ENCODE data around the gene PTPRD. TPM values are rescaled to one million over a fixed set of nuclear protein-coding genes. Genes with fewer than 3 reads are reported as not detected.

PTPRD gene
- total and polyA plus RNA-seq, 2 of the 4 experiments (the other 2 are of a cell fraction): 0.07 to 0.18 TPM

DNA sequence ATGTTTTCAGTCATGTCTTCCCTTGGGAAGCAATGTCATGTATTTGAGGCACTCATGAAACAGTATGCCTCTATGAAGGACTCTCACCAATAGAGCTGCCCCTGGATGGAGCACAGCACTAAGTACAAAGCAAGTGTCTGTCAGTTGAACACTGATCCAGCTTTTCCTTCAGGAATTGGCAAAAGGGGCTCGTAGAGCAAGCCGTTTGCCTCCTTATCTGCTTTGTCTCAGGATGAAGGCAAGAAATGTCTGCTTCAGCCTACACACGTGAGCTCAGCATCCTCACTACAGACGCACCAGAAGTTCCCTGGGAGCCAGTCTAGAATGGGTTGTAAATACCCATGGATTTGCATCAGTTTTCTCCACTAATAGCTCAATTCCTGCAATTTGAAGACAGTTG, 2070.3 kb downstream of the PTPRD start:
- no peaks in the 10 kb centered on the region for H4K20me1 ChIP-seq (ENCODE audit: insufficient read depth, low read length)
- H4K8ac ChIP-seq (ENCODE audit: low read depth in 2 of 2, low read length in 2 of 2): no peak overlapping the region
- H3K9ac ChIP-seq (ENCODE audit: low read depth, low read length): no peak overlapping the region
- no peaks in the 10 kb centered on the region for H3K36me3 ChIP-seq (ENCODE audit: control insufficient read depth, insufficient read depth, low read length)
- no peaks in the 10 kb centered on the region for H3K79me1 ChIP-seq (ENCODE audit: low read depth in 1 of 2, low read length in 2 of 2)
- no peak overlapping the region for H3K18ac ChIP-seq (ENCODE audit: low read depth, low read length)
- DNase-seq (no peak), ATAC-seq (ENCODE audit: low read depth) (no peak)
- H3K27ac ChIP-seq (ENCODE audit: insufficient read depth, low read length): no peak overlapping the region
- in situ Hi-C loops (cut with MboI; ENCODE audit: low sequenced_read_pairs) (no loop called here), dilution Hi-C loops (cut with HindIII; ENCODE audit: low sequenced_read_pairs, unreplicated experiment) (no loop called here), intact Hi-C loops (cut with micrococcal nuclease) (no loop called here)
- no peak overlapping the region for H2AK5ac ChIP-seq (ENCODE audit: low read depth, low read length)
- WGBS, 2 experiments (ENCODE audit: extremely low coverage in 2 of 2, insufficient read length in 1 of 2): no CpG with 5 or more reads among the region's 4 CpGs
- H3K4me1 ChIP-seq (ENCODE audit: control insufficient read depth, insufficient read depth, low read length): no peaks in the 10 kb centered on the region
- no peak overlapping the region for H3K56ac ChIP-seq (ENCODE audit: extremely low read depth, insufficient read depth, low read length)
- no peak overlapping the region for H3K4me2 ChIP-seq (ENCODE audit: low read depth, low read length)
- H2BK5ac ChIP-seq (ENCODE audit: low read depth, low read length, poor library complexity, severe bottlenecking): no peak overlapping the region
- no peaks in the 10 kb centered on the region for H3K27me3 ChIP-seq (ENCODE audit: control insufficient read depth, insufficient read depth, low read length)
- no peak for TF ChIP-seq BHLHE40 (IDR thresholded peaks at IDR 0.05; ENCODE audit: low read depth, low read length)
- TF ChIP-seq MAFK (IDR thresholded peaks at IDR 0.05; ENCODE audit: low read depth, low read length): no peak
- TF ChIP-seq SMC3 (IDR thresholded peaks at IDR 0.05; ENCODE audit: low read depth, low read length): no peak
- TF ChIP-seq, protein P1, sequence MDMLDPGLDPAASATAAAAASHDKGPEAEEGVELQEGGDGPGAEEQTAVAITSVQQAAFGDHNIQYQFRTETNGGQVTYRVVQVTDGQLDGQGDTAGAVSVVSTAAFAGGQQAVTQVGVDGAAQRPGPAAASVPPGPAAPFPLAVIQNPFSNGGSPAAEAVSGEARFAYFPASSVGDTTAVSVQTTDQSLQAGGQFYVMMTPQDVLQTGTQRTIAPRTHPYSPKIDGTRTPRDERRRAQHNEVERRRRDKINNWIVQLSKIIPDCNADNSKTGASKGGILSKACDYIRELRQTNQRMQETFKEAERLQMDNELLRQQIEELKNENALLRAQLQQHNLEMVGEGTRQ (IDR thresholded peaks at IDR 0.05; ENCODE audit: low read depth, low read length): no peak
- TF ChIP-seq POLR2A (IDR thresholded peaks at IDR 0.05; ENCODE audit: low read depth, low read length): no peak
- no peak for TF ChIP-seq CEBPB (IDR thresholded peaks at IDR 0.05; ENCODE audit: low read depth, low read length)
- no peak for TF ChIP-seq RFX5 (IDR thresholded peaks at IDR 0.05; ENCODE audit: low read depth, low read length)
- TF ChIP-seq RCOR1 (IDR thresholded peaks at IDR 0.05; ENCODE audit: insufficient replicate concordance, low read length): no peak
- TF ChIP-seq, protein P2, sequence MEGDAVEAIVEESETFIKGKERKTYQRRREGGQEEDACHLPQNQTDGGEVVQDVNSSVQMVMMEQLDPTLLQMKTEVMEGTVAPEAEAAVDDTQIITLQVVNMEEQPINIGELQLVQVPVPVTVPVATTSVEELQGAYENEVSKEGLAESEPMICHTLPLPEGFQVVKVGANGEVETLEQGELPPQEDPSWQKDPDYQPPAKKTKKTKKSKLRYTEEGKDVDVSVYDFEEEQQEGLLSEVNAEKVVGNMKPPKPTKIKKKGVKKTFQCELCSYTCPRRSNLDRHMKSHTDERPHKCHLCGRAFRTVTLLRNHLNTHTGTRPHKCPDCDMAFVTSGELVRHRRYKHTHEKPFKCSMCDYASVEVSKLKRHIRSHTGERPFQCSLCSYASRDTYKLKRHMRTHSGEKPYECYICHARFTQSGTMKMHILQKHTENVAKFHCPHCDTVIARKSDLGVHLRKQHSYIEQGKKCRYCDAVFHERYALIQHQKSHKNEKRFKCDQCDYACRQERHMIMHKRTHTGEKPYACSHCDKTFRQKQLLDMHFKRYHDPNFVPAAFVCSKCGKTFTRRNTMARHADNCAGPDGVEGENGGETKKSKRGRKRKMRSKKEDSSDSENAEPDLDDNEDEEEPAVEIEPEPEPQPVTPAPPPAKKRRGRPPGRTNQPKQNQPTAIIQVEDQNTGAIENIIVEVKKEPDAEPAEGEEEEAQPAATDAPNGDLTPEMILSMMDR (conservative IDR thresholded peaks at IDR 0.05; ENCODE audit: low read depth, low read length): no peak
- TF ChIP-seq MAZ (IDR thresholded peaks at IDR 0.05; ENCODE audit: borderline replicate concordance, low read depth, low read length): no peak
- TF ChIP-seq, protein P3, sequence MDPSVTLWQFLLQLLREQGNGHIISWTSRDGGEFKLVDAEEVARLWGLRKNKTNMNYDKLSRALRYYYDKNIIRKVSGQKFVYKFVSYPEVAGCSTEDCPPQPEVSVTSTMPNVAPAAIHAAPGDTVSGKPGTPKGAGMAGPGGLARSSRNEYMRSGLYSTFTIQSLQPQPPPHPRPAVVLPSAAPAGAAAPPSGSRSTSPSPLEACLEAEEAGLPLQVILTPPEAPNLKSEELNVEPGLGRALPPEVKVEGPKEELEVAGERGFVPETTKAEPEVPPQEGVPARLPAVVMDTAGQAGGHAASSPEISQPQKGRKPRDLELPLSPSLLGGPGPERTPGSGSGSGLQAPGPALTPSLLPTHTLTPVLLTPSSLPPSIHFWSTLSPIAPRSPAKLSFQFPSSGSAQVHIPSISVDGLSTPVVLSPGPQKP (IDR thresholded peaks at IDR 0.05; ENCODE audit: borderline replicate concordance, low read depth, low read length): no peak
- no peak for TF ChIP-seq RAD21 (IDR thresholded peaks at IDR 0.05; ENCODE audit: low read length)
- no peak for TF ChIP-seq MXI1 (IDR thresholded peaks at IDR 0.05; ENCODE audit: borderline replicate concordance, low read depth, low read length)
- TF ChIP-seq NFE2L2 (IDR thresholded peaks at IDR 0.05; ENCODE audit: low read depth, low read length): no peak
- no peak overlapping the region for H4K5ac ChIP-seq (ENCODE audit: low read depth, low read length)
- ChIA-PET CTCF (no interaction called here), POLR2A (ENCODE audit: unreplicated experiment) (no interaction called here)
- H2BK20ac ChIP-seq (ENCODE audit: low read depth, low read length): no peak overlapping the region
- H3K14ac ChIP-seq (replicated peaks; ENCODE audit: low read depth, low read length): no peak overlapping the region
- H2BK15ac ChIP-seq (ENCODE audit: low read depth, low read length): no peak overlapping the region
- H3K9me3 ChIP-seq (ENCODE audit: control insufficient read depth, insufficient read depth, low read length): no peaks in the 10 kb centered on the region
- no peak overlapping the region for H2AFZ ChIP-seq (replicated peaks; ENCODE audit: low read length, poor library complexity)
- no peak overlapping the region for H3K4ac ChIP-seq (ENCODE audit: low read depth, low read length)
- no peak overlapping the region for H4K91ac ChIP-seq (ENCODE audit: insufficient read depth, low read depth, low read length)
- H3K4me3 ChIP-seq (ENCODE audit: insufficient read depth, low read depth, low read length): no peak overlapping the region
- H2BK120ac ChIP-seq (ENCODE audit: low read depth, low read length): no peak overlapping the region
- no peak overlapping the region for H2AK9ac ChIP-seq (replicated peaks; ENCODE audit: low read depth, low read length, poor library complexity)
- H3K9me1 ChIP-seq (ENCODE audit: insufficient read depth, low read length): no peaks in the 10 kb centered on the region
- BruUV-seq (replicated peaks): no TSS peak
- no peak overlapping the region for H3K23ac ChIP-seq (ENCODE audit: low read depth, low read length)
